ENCODE results near the gene KREMEN2.

Gene KREMEN2

GRCh38 chr16:2977440-2977839 lies 13.4 kb downstream of the KREMEN2 start:
- no peak for TF ChIP-seq MAX (IDR thresholded peaks at IDR 0.05)
- TF ChIP-seq NFIC (IDR thresholded peaks at IDR 0.05), result no peak
- no peak for TF ChIP-seq EP300 (IDR thresholded peaks at IDR 0.05; ENCODE audit: borderline replicate concordance)

GRCh38 chr16:2979669-2980226 lies 15.7 kb downstream of the KREMEN2 start:
- TF ChIP-seq RAD21 (IDR thresholded peaks at IDR 0.05; ENCODE audit: low read depth), result no peak
- no peak; the same call in 1 of the 2 replicates for TF ChIP-seq ZBTB7A (IDR thresholded peaks at IDR 0.05; ENCODE audit: low read depth)
- no peak for TF ChIP-seq EGR1 (IDR thresholded peaks at IDR 0.05)
- TF ChIP-seq USF1 (IDR thresholded peaks at IDR 0.05), result no peak
- no peak for TF ChIP-seq CREB1 (IDR thresholded peaks at IDR 0.05; ENCODE audit: low read depth)
- TF ChIP-seq FOXM1 (IDR thresholded peaks at IDR 0.05; ENCODE audit: borderline replicate concordance, low read depth), result no peak
- TF ChIP-seq REST (IDR thresholded peaks at IDR 0.05; ENCODE audit: low read depth), result no peak
- TF ChIP-seq MAX (IDR thresholded peaks at IDR 0.05), result no peak
- TF ChIP-seq TCF12 (IDR thresholded peaks at IDR 0.05; ENCODE audit: low read depth), result no peak
- TF ChIP-seq NFIC (IDR thresholded peaks at IDR 0.05), result no peak

GRCh38 chr16:2980227-2981176 lies 16.4 kb downstream of the KREMEN2 start, which contains the start of gene PKMYT1:
TSS of gene PKMYT1 (minus strand) at chr16:2980446. CDS start at chr16:2979657, 789 bp downstream.
- TF ChIP-seq CEBPB (IDR thresholded peaks at IDR 0.05), result no peak
- TF ChIP-seq FOXM1 (IDR thresholded peaks at IDR 0.05; ENCODE audit: borderline replicate concordance, low read depth), result no peak
- no peak for TF ChIP-seq USF1 (IDR thresholded peaks at IDR 0.05)
- no peak; the same call in 1 of the 2 replicates for TF ChIP-seq ZBTB7A (IDR thresholded peaks at IDR 0.05; ENCODE audit: low read depth)
- TF ChIP-seq TCF12 (IDR thresholded peaks at IDR 0.05; ENCODE audit: low read depth), result peak; percentile 45; the same call in 1 of the 2 replicates
- no peak for TF ChIP-seq CREB1 (IDR thresholded peaks at IDR 0.05; ENCODE audit: low read depth)
- TF ChIP-seq RAD21 (IDR thresholded peaks at IDR 0.05; ENCODE audit: low read depth), result no peak
- TF ChIP-seq EP300 (IDR thresholded peaks at IDR 0.05; ENCODE audit: borderline replicate concordance), result no peak; the same call in 1 of the 2 replicates
- peak; percentile 73 for TF ChIP-seq TAF1 (IDR thresholded peaks at IDR 0.05; ENCODE audit: low read depth)
- peak; percentile 96 for TF ChIP-seq EGR1 (IDR thresholded peaks at IDR 0.05)
- no peak; the same call in 1 of the 2 replicates for TF ChIP-seq REST (IDR thresholded peaks at IDR 0.05; ENCODE audit: low read depth)
- TF ChIP-seq NFIC (IDR thresholded peaks at IDR 0.05), result no peak
- TF ChIP-seq TEAD4 (IDR thresholded peaks at IDR 0.05), result peak; percentile 44; the same call in 1 of the 2 replicates
- TF ChIP-seq MAX (IDR thresholded peaks at IDR 0.05), result peak; percentile 28; the same call in 1 of the 2 replicates
- no peak for TF ChIP-seq YY1 (IDR thresholded peaks at IDR 0.05; ENCODE audit: low read depth)

GRCh38 chr16:2981177-2981898 lies 17.3 kb downstream of the KREMEN2 start:
- no peak for TF ChIP-seq CEBPB (IDR thresholded peaks at IDR 0.05)
- no peak for TF ChIP-seq REST (IDR thresholded peaks at IDR 0.05; ENCODE audit: low read depth)
- no peak for TF ChIP-seq CREB1 (IDR thresholded peaks at IDR 0.05; ENCODE audit: low read depth)
- no peak for TF ChIP-seq YY1 (IDR thresholded peaks at IDR 0.05; ENCODE audit: low read depth)
- no peak for TF ChIP-seq RAD21 (IDR thresholded peaks at IDR 0.05; ENCODE audit: low read depth)
- no peak for TF ChIP-seq USF1 (IDR thresholded peaks at IDR 0.05)
- TF ChIP-seq ZBTB7A (IDR thresholded peaks at IDR 0.05; ENCODE audit: low read depth), result no peak
- TF ChIP-seq TCF12 (IDR thresholded peaks at IDR 0.05; ENCODE audit: low read depth), result no peak
- TF ChIP-seq TEAD4 (IDR thresholded peaks at IDR 0.05), result no peak
- TF ChIP-seq MAX (IDR thresholded peaks at IDR 0.05), result no peak
